ENCODE data around the gene KCNAB2. TPM values are rescaled to one million over a fixed set of nuclear protein-coding genes. Genes with fewer than 3 reads are reported as not detected.

Gene KCNAB2
- total RNA-seq, 1 experiment from 2014 or later = 28.5 TPM

- ChIA-PET CTCF (no interaction called here), POLR2A (ENCODE audit: unreplicated experiment) (no interaction called here)
- Histone ChIP-seq H3F3A (ENCODE audit: low read length, unreplicated experiment) (no peaks in the 10 kb centered on the region), H3K4me1 (ENCODE audit: insufficient read depth, low read length) (peaks cover 2% of the 10 kb centered on the region), H3K9me3 (ENCODE audit: low read length) (no peaks in the 10 kb centered on the region), H3K27ac (ENCODE audit: low read length) (no peak overlapping the region), H2AFZ (ENCODE audit: low read length) (no peak overlapping the region), H3K36me3 (ENCODE audit: low read depth, low read length) (no peaks in the 10 kb centered on the region), H4K20me1 (ENCODE audit: low read length) (no peaks in the 10 kb centered on the region), H3K4me3 (ENCODE audit: low read length) (no peak overlapping the region), H3K4me2 (ENCODE audit: low read length) (no peak overlapping the region), H3K9ac (ENCODE audit: low read length) (no peak overlapping the region), H3K79me2 (ENCODE audit: low read length) (no peaks in the 10 kb centered on the region), H3K27me3 (ENCODE audit: low read length) (no peaks in the 10 kb centered on the region), H3K9me2 (replicated peaks; ENCODE audit: low read length) (no peaks in the 10 kb centered on the region)
- ATAC-seq (no peak), DNase-seq (no peak)
- TF ChIP-seq EZH2phosphoT487 (IDR thresholded peaks at IDR 0.05; ENCODE audit: borderline replicate concordance, low read length) (no peak), EZH2 (IDR thresholded peaks at IDR 0.05; ENCODE audit: low read length, unreplicated experiment) (no peak), CTCF (conservative IDR thresholded peaks at IDR 0.05; ENCODE audit: low read depth, low read length) (no peak)
- no TSS peak for BruUV-seq (replicated peaks)
- intact Hi-C loops (cut with micrococcal nuclease) = no loop called here
These were observed 19.6 kb downstream of the KCNAB2 start for GRCh38 chr1:6065093-6065858.

GRCh38 chr1:6066680-6067079, 21.0 kb downstream of the KCNAB2 start:
- Histone ChIP-seq H3F3A (ENCODE audit: low read length, unreplicated experiment) (no peaks in the 10 kb centered on the region), H3K4me3 (ENCODE audit: low read length) (no peak overlapping the region), H3K9me2 (replicated peaks; ENCODE audit: low read length) (no peaks in the 10 kb centered on the region), H3K79me2 (ENCODE audit: low read length) (no peaks in the 10 kb centered on the region), H4K20me1 (ENCODE audit: low read length) (no peaks in the 10 kb centered on the region), H3K4me2 (ENCODE audit: low read length) (no peak overlapping the region), H3K27me3 (ENCODE audit: low read length) (no peaks in the 10 kb centered on the region), H3K9ac (ENCODE audit: low read length) (no peak overlapping the region), H3K27ac (ENCODE audit: low read length) (no peak overlapping the region), H3K36me3 (ENCODE audit: low read depth, low read length) (no peaks in the 10 kb centered on the region), H3K9me3 (ENCODE audit: low read length) (no peaks in the 10 kb centered on the region), H2AFZ (ENCODE audit: low read length) (no peak overlapping the region), H3K4me1 (ENCODE audit: insufficient read depth, low read length) (no peaks in the 10 kb centered on the region)
- no TSS peak for BruUV-seq (replicated peaks)
- POLR2A ChIA-PET (ENCODE audit: unreplicated experiment) = no interaction called here
- DNase-seq (no peak), ATAC-seq (no peak)
- intact Hi-C loops (cut with micrococcal nuclease) = no loop called here
- CTCF ChIA-PET = no interaction called here
- TF ChIP-seq CTCF (conservative IDR thresholded peaks at IDR 0.05; ENCODE audit: low read depth, low read length) = no peak
- no peak for TF ChIP-seq EZH2 (IDR thresholded peaks at IDR 0.05; ENCODE audit: low read length, unreplicated experiment)
- no peak for TF ChIP-seq EZH2phosphoT487 (IDR thresholded peaks at IDR 0.05; ENCODE audit: borderline replicate concordance, low read length)

- BruUV-seq (replicated peaks) = no TSS peak
These were observed 22.4 kb downstream of the KCNAB2 start for GRCh38 chr1:6068073-6068472.

More at GRCh38 chr1:6068073-6068472, 22.4 kb downstream of the KCNAB2 start:
- Histone ChIP-seq H3K79me2 (ENCODE audit: low read length) (no peaks in the 10 kb centered on the region), H3K9me3 (ENCODE audit: low read length) (no peaks in the 10 kb centered on the region), H2AFZ (ENCODE audit: low read length) (no peak overlapping the region), H3K9ac (ENCODE audit: low read length) (no peak overlapping the region), H3K27ac (ENCODE audit: low read length) (no peak overlapping the region), H4K20me1 (ENCODE audit: low read length) (no peaks in the 10 kb centered on the region), H3K4me3 (ENCODE audit: low read length) (no peak overlapping the region), H3K4me1 (ENCODE audit: insufficient read depth, low read length) (no peaks in the 10 kb centered on the region), H3K9me2 (replicated peaks; ENCODE audit: low read length) (no peaks in the 10 kb centered on the region), H3K27me3 (ENCODE audit: low read length) (no peaks in the 10 kb centered on the region), H3F3A (ENCODE audit: low read length, unreplicated experiment) (no peaks in the 10 kb centered on the region), H3K4me2 (ENCODE audit: low read length) (no peak overlapping the region), H3K36me3 (ENCODE audit: low read depth, low read length) (no peaks in the 10 kb centered on the region)
- intact Hi-C loops (cut with micrococcal nuclease) = no loop called here
- DNase-seq (no peak), ATAC-seq (no peak)
- POLR2A ChIA-PET (ENCODE audit: unreplicated experiment) = no interaction called here
- no peak for TF ChIP-seq EZH2phosphoT487 (IDR thresholded peaks at IDR 0.05; ENCODE audit: borderline replicate concordance, low read length)
- no peak for TF ChIP-seq CTCF (conservative IDR thresholded peaks at IDR 0.05; ENCODE audit: low read depth, low read length)
- TF ChIP-seq EZH2 (IDR thresholded peaks at IDR 0.05; ENCODE audit: low read length, unreplicated experiment) = no peak
- CTCF ChIA-PET = no interaction called here
